Neural cell (in vitro differentiated cells): ENCODE results near the gene PCDHB7.

ENCODE experiments used
- EP300 ChIP-seq: fragments of 450-650 bp; conservative IDR thresholded peaks from 2 replicates; pipeline ENCODE4 v1.6.1; 2014; ENCODE audit warnings: antibody characterized with exemption, mild to moderate bottlenecking, moderate library complexity; ENCODE audit not compliant: poor library complexity, severe bottlenecking
- EZH2 ChIP-seq: fragments of 200-600, 300-800 bp; shearing (Covaris generic), sonication (generic); IDR thresholded peaks from 2 replicates; pipeline ENCODE4 v1.6.1; 2014; ENCODE audit warnings: antibody characterized with exemption, low read length, borderline replicate concordance, mild to moderate bottlenecking; ENCODE audit not compliant: insufficient read depth, poor library complexity, severe bottlenecking
- TAF1 ChIP-seq: IDR thresholded peaks from 2 replicates; pipeline ENCODE4 v1.6.1; 2012; ENCODE audit warnings: low read depth
- TF ChIP-seq, protein P1 (sequence below): fragments of 450-650 bp; IDR thresholded peaks from 2 replicates; pipeline ENCODE4 v1.5.1; 2014; ENCODE audit warnings: antibody characterized with exemption, mild to moderate bottlenecking, moderate library complexity; ENCODE audit not compliant: poor library complexity, severe bottlenecking

DNA sequence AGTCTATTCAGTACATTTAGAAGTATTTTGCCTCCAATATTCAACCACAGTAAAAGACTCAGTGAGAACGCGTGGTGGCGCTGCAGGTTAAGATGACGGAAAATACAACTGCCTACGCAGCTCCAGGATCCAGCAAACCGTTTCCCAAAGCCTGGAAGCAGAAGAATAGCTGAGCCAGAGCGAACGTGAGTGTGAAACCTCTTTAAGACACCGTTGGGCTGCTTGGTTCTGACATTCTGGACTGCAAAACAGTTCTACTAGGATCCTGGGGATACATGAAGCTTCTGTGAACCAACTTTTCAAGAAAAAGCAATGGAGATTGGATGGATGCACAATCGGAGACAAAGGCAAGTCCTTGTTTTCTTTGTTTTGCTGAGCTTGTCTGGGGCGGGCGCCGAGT is 9.8 kb downstream of the PCDHB7 start, which contains the start of gene PCDHB16:
- TF ChIP-seq, protein P1, sequence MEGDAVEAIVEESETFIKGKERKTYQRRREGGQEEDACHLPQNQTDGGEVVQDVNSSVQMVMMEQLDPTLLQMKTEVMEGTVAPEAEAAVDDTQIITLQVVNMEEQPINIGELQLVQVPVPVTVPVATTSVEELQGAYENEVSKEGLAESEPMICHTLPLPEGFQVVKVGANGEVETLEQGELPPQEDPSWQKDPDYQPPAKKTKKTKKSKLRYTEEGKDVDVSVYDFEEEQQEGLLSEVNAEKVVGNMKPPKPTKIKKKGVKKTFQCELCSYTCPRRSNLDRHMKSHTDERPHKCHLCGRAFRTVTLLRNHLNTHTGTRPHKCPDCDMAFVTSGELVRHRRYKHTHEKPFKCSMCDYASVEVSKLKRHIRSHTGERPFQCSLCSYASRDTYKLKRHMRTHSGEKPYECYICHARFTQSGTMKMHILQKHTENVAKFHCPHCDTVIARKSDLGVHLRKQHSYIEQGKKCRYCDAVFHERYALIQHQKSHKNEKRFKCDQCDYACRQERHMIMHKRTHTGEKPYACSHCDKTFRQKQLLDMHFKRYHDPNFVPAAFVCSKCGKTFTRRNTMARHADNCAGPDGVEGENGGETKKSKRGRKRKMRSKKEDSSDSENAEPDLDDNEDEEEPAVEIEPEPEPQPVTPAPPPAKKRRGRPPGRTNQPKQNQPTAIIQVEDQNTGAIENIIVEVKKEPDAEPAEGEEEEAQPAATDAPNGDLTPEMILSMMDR, result peak; percentile 55
- TF ChIP-seq EZH2 (no peak), EP300 (no peak), TAF1 (no peak)
